Measurements from ENCODE around the gene RASD2.

DNA sequence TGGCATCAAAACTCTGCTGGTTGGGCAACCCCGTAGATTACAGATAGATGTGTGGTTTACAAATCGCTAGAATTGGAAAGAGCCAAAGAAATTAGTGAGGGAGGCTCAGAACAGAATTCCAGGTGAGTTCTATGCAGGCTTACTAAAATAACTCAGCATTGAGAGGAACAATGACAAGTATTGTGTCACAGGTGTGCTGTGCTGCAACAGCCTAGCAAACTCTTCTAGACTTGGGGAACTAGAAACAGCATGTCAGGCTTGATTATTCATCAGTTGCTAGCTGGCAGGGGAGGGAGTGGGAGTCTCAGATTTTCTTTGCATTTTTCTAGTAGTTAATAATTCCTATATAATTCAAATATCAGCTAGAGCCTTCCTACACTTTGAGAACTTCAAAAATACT is 26.3 kb upstream of the RASD2 start:
- TF ChIP-seq, protein P1, sequence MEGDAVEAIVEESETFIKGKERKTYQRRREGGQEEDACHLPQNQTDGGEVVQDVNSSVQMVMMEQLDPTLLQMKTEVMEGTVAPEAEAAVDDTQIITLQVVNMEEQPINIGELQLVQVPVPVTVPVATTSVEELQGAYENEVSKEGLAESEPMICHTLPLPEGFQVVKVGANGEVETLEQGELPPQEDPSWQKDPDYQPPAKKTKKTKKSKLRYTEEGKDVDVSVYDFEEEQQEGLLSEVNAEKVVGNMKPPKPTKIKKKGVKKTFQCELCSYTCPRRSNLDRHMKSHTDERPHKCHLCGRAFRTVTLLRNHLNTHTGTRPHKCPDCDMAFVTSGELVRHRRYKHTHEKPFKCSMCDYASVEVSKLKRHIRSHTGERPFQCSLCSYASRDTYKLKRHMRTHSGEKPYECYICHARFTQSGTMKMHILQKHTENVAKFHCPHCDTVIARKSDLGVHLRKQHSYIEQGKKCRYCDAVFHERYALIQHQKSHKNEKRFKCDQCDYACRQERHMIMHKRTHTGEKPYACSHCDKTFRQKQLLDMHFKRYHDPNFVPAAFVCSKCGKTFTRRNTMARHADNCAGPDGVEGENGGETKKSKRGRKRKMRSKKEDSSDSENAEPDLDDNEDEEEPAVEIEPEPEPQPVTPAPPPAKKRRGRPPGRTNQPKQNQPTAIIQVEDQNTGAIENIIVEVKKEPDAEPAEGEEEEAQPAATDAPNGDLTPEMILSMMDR (IDR thresholded peaks at IDR 0.05), result no peak
- TF ChIP-seq POLR2A (IDR thresholded peaks at IDR 0.05), result no peak

Data from esophagus squamous epithelium (tissue), 4 donors.